Activated T-cell treated with anti-CD3 and anti-CD28 coated beads, Interleukin-2, amount 50 U/mL, for 4 hours (primary cell): ENCODE data around the gene RFC2. TPM values are rescaled to one million over a fixed set of nuclear protein-coding genes. Genes with fewer than 3 reads are reported as not detected.
A peak's percentile ranks its signal among the peaks of the same experiment; 100 is the strongest.

Experiments
- ATAC-seq, 2 donors: fragments of 200-7000 bp; cut with Tn5 transposase; one replicate each; pipeline ENCODE4 v1.10.0; 2021
- DNase-seq: peaks from one replicate; pipeline ENCODE4 v3.0.0-alpha.2; 2020
- H3K27me3 Mint-ChIP-seq: one replicate; pipeline ENCODE4 v1.8.0; 2021; ENCODE audit warnings: low read depth, mixed read lengths
- H3K36me3 Mint-ChIP-seq: one replicate; pipeline ENCODE4 v1.8.0; 2022; ENCODE audit warnings: mixed read lengths; ENCODE audit not compliant: insufficient read depth
- H3K4me1 Mint-ChIP-seq: one replicate; pipeline ENCODE4 v1.8.0; 2021; ENCODE audit warnings: low read depth, mixed read lengths
- H3K4me3 Mint-ChIP-seq: one replicate; pipeline ENCODE4 v1.8.0; 2021; ENCODE audit warnings: mild to moderate bottlenecking, moderate library complexity, mixed read lengths
- H3K9me3 Mint-ChIP-seq: one replicate; pipeline ENCODE4 v1.8.0; 2021; ENCODE audit warnings: mixed read lengths
- total RNA-seq, 3 donors: library from RNA; stranded (reverse); gene quantifications; one replicate each; pipeline ENCODE4 v1.2.1, GENCODE V29; 2021

The RFC2 gene
- total RNA-seq, 3 donors from 2014 or later, result 71.4 to 85.2 (median 73.8) TPM

DNA sequence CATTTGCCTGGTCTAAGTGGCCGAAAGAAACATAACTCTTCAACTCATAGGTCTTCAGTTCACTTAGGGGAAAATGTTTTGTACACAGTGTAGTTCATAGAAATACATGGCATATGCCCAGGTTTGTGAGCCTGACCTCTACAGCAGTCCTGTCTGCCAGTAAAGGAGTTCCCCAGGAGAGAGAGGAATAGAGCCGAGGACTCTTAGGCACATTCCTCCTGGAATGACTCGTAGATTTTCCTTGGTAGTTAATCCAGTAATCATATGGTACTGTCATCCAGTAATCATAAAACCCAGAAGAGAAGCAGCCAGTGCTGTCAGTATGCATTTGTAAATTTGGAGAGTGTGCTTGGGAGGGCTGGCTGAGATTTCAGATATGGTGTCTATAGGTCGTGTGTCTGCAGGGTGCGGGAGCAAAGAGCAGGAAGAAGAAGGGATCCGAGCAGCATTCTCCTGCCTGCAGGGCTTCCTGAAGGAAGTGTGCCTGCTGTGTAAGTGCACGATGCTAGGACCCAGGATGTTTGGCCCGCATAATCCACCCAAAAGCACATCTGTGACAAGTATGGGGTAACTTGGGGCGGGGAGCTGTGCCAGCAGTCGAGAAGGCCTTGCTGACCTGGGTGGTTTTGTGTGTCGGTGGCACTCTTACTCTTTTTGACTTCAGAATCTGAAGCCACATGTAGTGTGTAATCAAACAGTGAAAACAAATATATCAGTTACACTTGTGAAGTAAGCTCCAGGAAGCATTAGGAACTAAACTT lies 66.1 kb downstream of the RFC2 start:
- Mint-ChIP-seq H3K4me3 (no peak overlapping the region), H3K36me3 (peaks cover 41% of the 10 kb centered on the region), H3K4me1 (peaks cover 44% of the 10 kb centered on the region), H3K9me3 (no peaks in the 10 kb centered on the region), H3K27me3 (no peaks in the 10 kb centered on the region)
- DNase-seq (no peak), ATAC-seq (no peak)

GRCh38 chr7:74185636-74186035 lies 68.6 kb downstream of the RFC2 start:
- Mint-ChIP-seq H3K4me1 (peaks cover 68% of the 10 kb centered on the region), H3K36me3 (peaks cover 39% of the 10 kb centered on the region), H3K27me3 (no peaks in the 10 kb centered on the region), H3K9me3 (no peaks in the 10 kb centered on the region), H3K4me3 (no peak overlapping the region)
- DNase-seq (no peak), ATAC-seq (no peak)

GRCh38 chr7:74185016-74185415 lies 69.2 kb downstream of the RFC2 start:
- Mint-ChIP-seq H3K4me1 (peaks cover 73% of the 10 kb centered on the region), H3K4me3 (no peak overlapping the region), H3K9me3 (no peaks in the 10 kb centered on the region), H3K27me3 (no peaks in the 10 kb centered on the region), H3K36me3 (peaks cover 35% of the 10 kb centered on the region)
- no peak for DNase-seq
- no peak for ATAC-seq

- Mint-ChIP-seq H3K4me3 (no peak overlapping the region), H3K4me1 (peaks cover 84% of the 10 kb centered on the region), H3K9me3 (no peaks in the 10 kb centered on the region), H3K27me3 (no peaks in the 10 kb centered on the region), H3K36me3 (peaks cover 30% of the 10 kb centered on the region)
- DNase-seq (no peak), ATAC-seq (peak; percentile 80 to 86)
These were observed 70.3 kb downstream of the RFC2 start for GRCh38 chr7:74183653-74184450.

DNA sequence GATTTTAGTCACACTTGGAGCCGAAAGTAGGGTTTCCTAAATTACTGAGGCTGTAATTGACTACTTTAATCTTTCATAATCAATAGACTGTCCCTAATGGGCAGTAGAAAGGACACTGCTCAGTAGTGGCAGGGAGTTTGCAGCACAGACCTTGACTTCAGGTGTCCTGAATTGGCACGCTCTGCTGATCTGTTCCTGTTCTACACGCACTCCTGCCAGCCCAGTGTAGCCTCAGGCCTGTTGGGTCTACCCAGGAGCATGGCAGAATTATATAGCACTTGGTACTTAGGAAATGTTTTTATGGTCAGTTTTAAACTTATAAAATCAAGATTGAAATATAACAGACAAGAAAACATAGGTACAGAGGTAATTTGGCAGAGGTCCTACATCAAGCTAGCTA lies 71.1 kb downstream of the RFC2 start:
- peaks cover 87% of the 10 kb centered on the region for H3K4me1 Mint-ChIP-seq
- no peaks in the 10 kb centered on the region for H3K27me3 Mint-ChIP-seq
- peak overlapping the region; percentile 39 for H3K4me3 Mint-ChIP-seq
- H3K36me3 Mint-ChIP-seq, result peaks cover 24% of the 10 kb centered on the region
- DNase-seq (no peak), ATAC-seq (peak in 1 of 2 donors; percentile 9)
- H3K9me3 Mint-ChIP-seq, result no peaks in the 10 kb centered on the region

- Mint-ChIP-seq H3K36me3 (peaks cover 20% of the 10 kb centered on the region), H3K9me3 (no peaks in the 10 kb centered on the region), H3K4me3 (peak overlapping the region; percentile 25), H3K27me3 (no peaks in the 10 kb centered on the region), H3K4me1 (peaks cover 88% of the 10 kb centered on the region)
- no peak for DNase-seq
- no peak for ATAC-seq
These were observed 71.6 kb downstream of the RFC2 start for GRCh38 chr7:74182453-74183090.

GRCh38 chr7:74181821-74182220 lies 72.4 kb downstream of the RFC2 start:
- peaks cover 20% of the 10 kb centered on the region for H3K36me3 Mint-ChIP-seq

More at GRCh38 chr7:74181821-74182220, 72.4 kb downstream of the RFC2 start:
- H3K9me3 Mint-ChIP-seq, result no peaks in the 10 kb centered on the region
- ATAC-seq, result no peak
- no peaks in the 10 kb centered on the region for H3K27me3 Mint-ChIP-seq
- no peak for DNase-seq
- H3K4me1 Mint-ChIP-seq, result peaks cover 89% of the 10 kb centered on the region
- H3K4me3 Mint-ChIP-seq, result no peak overlapping the region

Other genes with a start within 250 kb of the RFC2 start
- gene ELN, start 226.2 kb downstream of the RFC2 start, total RNA-seq, result under 1 TPM in 2 of 3 donors, not detected in 1; 0.08 to 0.15 TPM
- 10 to 100 TPM; 17.9 to 22.1 (median 19.3) TPM for gene LIMK1, start 170.6 kb downstream of the RFC2 start, total RNA-seq
- 100 to 1,000 TPM; 427 to 433 (median 433) TPM for gene EIF4H, start 80.0 kb downstream of the RFC2 start, total RNA-seq
- 10 to 100 TPM in 1 of 3 donors, 1 to 10 TPM in 2; 2.5 to 12.5 (median 5.9) TPM for gene LAT2, start 44.4 kb downstream of the RFC2 start, total RNA-seq
- gene CLIP2, start 35.0 kb upstream of the RFC2 start, total RNA-seq, result 1 to 10 TPM; 1.2 to 2.5 (median 1.4) TPM
- gene GTF2IRD1, start 199.5 kb upstream of the RFC2 start, total RNA-seq, result 1 to 10 TPM; 1.6 to 2.6 (median 1.9) TPM